PC-3 (cell line): Measurements from ENCODE around the gene ZSWIM1. TPM values are rescaled to one million over a fixed set of nuclear protein-coding genes. Genes with fewer than 3 reads are reported as not detected.

ENCODE experiments used
- ATAC-seq: fragments of 200-7000 bp; cut with Tn5 transposase; 2 replicates; pipeline ENCODE4 v1.9.1; 2020; ENCODE audit warnings: mild to moderate bottlenecking, moderate library complexity
- BruUV-seq: library from RNA; stranded (reverse); fragments of 400-500 nt; replicated peaks from 2 replicates; lab custom pipeline; 2021; lab: Mats Ljungman, UMichigan
- CTCF ChIA-PET: fragments of 300-600 bp; sonication (Branson Sonifier 250); formaldehyde crosslinking; loops from one replicate; lab custom pipeline; 2022; ENCODE audit warnings: antibody characterized with exemption; lab: Charles Lee
- POLR2A ChIA-PET: fragments of 300-600 bp; sonication (Branson Sonifier 250); formaldehyde crosslinking; loops from one replicate; lab custom pipeline; 2022; ENCODE audit warnings: antibody characterized with exemption; ENCODE audit not compliant: unreplicated experiment; lab: Charles Lee
- DNase-seq: peaks from one replicate; pipeline ENCODE4 v3.0.0-alpha.2; 2015
- H2AFZ ChIP-seq: fragments of 300-600 bp; sonication (generic); 2 replicates; pipeline ENCODE4 v1.6.0; 2016; ENCODE audit warnings: antibody characterized with exemption, low read length
- H3F3A ChIP-seq: fragments of 300-600 bp; sonication (generic); one replicate; pipeline ENCODE4 v1.6.0; 2017; ENCODE audit warnings: antibody characterized with exemption, low read length, control low read depth, mild to moderate bottlenecking; ENCODE audit not compliant: unreplicated experiment
- H3K27ac ChIP-seq: fragments of 300-600 bp; sonication (generic); 2 replicates; pipeline ENCODE4 v1.5.1; 2016; ENCODE audit warnings: mild to moderate bottlenecking, low read length
- H3K27me3 ChIP-seq: fragments of 300-600 bp; sonication (generic); 2 replicates; pipeline ENCODE4 v1.6.1; 2016; ENCODE audit warnings: low read length, mixed read lengths
- H3K36me3 ChIP-seq: fragments of 300-600 bp; sonication (generic); 2 replicates; pipeline ENCODE4 v1.6.1; 2016; ENCODE audit warnings: low read depth, mixed run types, low read length, mixed read lengths
- H3K4me1 ChIP-seq: fragments of 300-600 bp; sonication (generic); 2 replicates; pipeline ENCODE4 v1.5.1; 2016; ENCODE audit warnings: low read length; ENCODE audit not compliant: insufficient read depth
- H3K4me2 ChIP-seq: fragments of 300-600 bp; sonication (generic); 2 replicates; pipeline ENCODE4 v1.6.0; 2016; ENCODE audit warnings: low read length
- H3K4me3 ChIP-seq: fragments of 300-600 bp; sonication (generic); 2 replicates; pipeline ENCODE4 v1.5.1; 2016; ENCODE audit warnings: mild to moderate bottlenecking, low read length, mixed read lengths
- H3K79me2 ChIP-seq: fragments of 300-600 bp; sonication (generic); 2 replicates; pipeline ENCODE4 v1.6.1; 2017; ENCODE audit warnings: low read length, mixed read lengths
- H3K9ac ChIP-seq: fragments of 300-600 bp; sonication (generic); 2 replicates; pipeline ENCODE4 v1.6.0; 2016; ENCODE audit warnings: mild to moderate bottlenecking, low read length
- H3K9me2 ChIP-seq: fragments of 300-600 bp; sonication (generic); replicated peaks from 2 replicates; pipeline ENCODE4 v1.6.1; 2016; ENCODE audit warnings: mixed run types, low read length, mixed read lengths
- H3K9me3 ChIP-seq: fragments of 300-600 bp; sonication (generic); 2 replicates; pipeline ENCODE4 v1.6.1; 2016; ENCODE audit warnings: low read length, mixed read lengths
- H4K20me1 ChIP-seq: fragments of 300-600 bp; sonication (generic); 2 replicates; pipeline ENCODE4 v1.6.1; 2016; ENCODE audit warnings: low read length, mixed read lengths
- CTCF ChIP-seq: fragments of 300-600 bp; sonication (generic); conservative IDR thresholded peaks from 2 replicates; pipeline ENCODE4 v1.5.1; 2017; ENCODE audit warnings: antibody characterized with exemption, low read depth, mild to moderate bottlenecking, low read length
- EZH2 ChIP-seq: fragments of 300-600 bp; sonication (generic); IDR thresholded peaks from one replicate; pipeline ENCODE4 v1.6.1; 2017; ENCODE audit warnings: antibody characterized with exemption, mild to moderate bottlenecking, low read length; ENCODE audit not compliant: unreplicated experiment
- EZH2phosphoT487 ChIP-seq: fragments of 300-600 bp; sonication (generic); IDR thresholded peaks from 2 replicates; pipeline ENCODE4 v1.6.1; 2018; ENCODE audit warnings: mild to moderate bottlenecking, antibody characterized with exemption, low read length, borderline replicate concordance
- intact Hi-C: fragments of 100-400 bp; cut with micrococcal nuclease; formaldehyde crosslinking; loops from 2 replicates; pipeline ENCODE4 v1.9.0; 2023
- total RNA-seq: library from RNA; depleted of rRNA; stranded (reverse); fragments of >200 nt; gene quantifications from 2 replicates; pipeline ENCODE4 v1.2.3, GENCODE V29; 2014

ZSWIM1 gene
- total RNA-seq, 1 experiment from 2014 or later = 16.3 TPM

- BruUV-seq = TSS peak; percentile 58
- Histone ChIP-seq H3K9me3 (no peaks in the 10 kb centered on the region), H3F3A (no peaks in the 10 kb centered on the region), H3K27me3 (no peaks in the 10 kb centered on the region), H3K27ac (peak within 1 kb of the TSS; percentile 16), H3K4me2 (peak within 1 kb of the TSS; percentile 96), H3K4me3 (peak within 1 kb of the TSS; percentile 78), H3K36me3 (peaks cover 7% of the 10 kb centered on the region; the same call in 1 of the 2 replicates), H3K4me1 (peaks cover 23% of the 10 kb centered on the region), H3K9me2 (no peaks in the 10 kb centered on the region), H4K20me1 (no peaks in the 10 kb centered on the region), H3K79me2 (peaks cover 14% of the 10 kb centered on the region; the same call in 1 of the 2 replicates), H3K9ac (peak within 1 kb of the TSS; percentile 76), H2AFZ (peak within 1 kb of the TSS; percentile 89)
- no peak for TF ChIP-seq EZH2
- no peak for TF ChIP-seq EZH2phosphoT487
- TF ChIP-seq CTCF = peak; percentile 31
- ChIA-PET POLR2A (interaction anchor here (0.5 to 0.6 kb wide), 2 partner anchors 13 to 57 kb away, joined by 3 read pairs; partner anchors contain the start of gene SNX21), CTCF (interaction anchor here (0.6 to 1.0 kb wide), 3 partner anchors 55 to 79 kb away, joined by 3 to 4 read pairs (median 3); no protein-coding TSS in a partner anchor)
- ATAC-seq (peak; percentile 75), DNase-seq (peak; percentile 87)
- intact Hi-C loops = loop anchor here (5.0 kb wide), 1 partner anchor 79 kb away; the partner anchor contains the start of gene UBE2C
These were observed 10.3 kb downstream of the ZSWIM1 start, which contains the start of the genes CTSA and NEURL2 for GRCh38 chr20:45890985-45891983. Gene CTSA, plus strand, starts transcription at chr20:45891335. Its CDS starts 234 bp downstream, at chr20:45891569. Gene NEURL2, minus strand, starts transcription at chr20:45891208. Its CDS starts 217 bp downstream, at chr20:45890991.

GRCh38 chr20:45892049-45892825 lies 11.2 kb downstream of the ZSWIM1 start:
- Histone ChIP-seq H2AFZ (peak overlapping the region; percentile 89), H3K9me2 (no peaks in the 10 kb centered on the region), H4K20me1 (no peaks in the 10 kb centered on the region), H3K4me2 (peak overlapping the region; percentile 96), H3K27ac (no peak overlapping the region), H3K4me3 (peak overlapping the region; percentile 78), H3K9me3 (no peaks in the 10 kb centered on the region), H3F3A (no peaks in the 10 kb centered on the region), H3K4me1 (peaks cover 23% of the 10 kb centered on the region), H3K27me3 (no peaks in the 10 kb centered on the region), H3K36me3 (peaks cover 15% of the 10 kb centered on the region; the same call in 1 of the 2 replicates), H3K9ac (peak overlapping the region; percentile 76), H3K79me2 (0 out of 2 replicates have a peak, but pooled peaks cover 10% of the 10 kb centered on the region)
- ChIA-PET CTCF (interaction anchor here (0.6 to 1.0 kb wide), 4 partner anchors 66 to 79 kb away, joined by 3 read pairs; no protein-coding TSS in a partner anchor), POLR2A (interaction anchor here (0.5 to 0.6 kb wide), 2 partner anchors 12 to 27 kb away, joined by 3 to 4 read pairs; no protein-coding TSS in a partner anchor)
- BruUV-seq = no TSS peak
- TF ChIP-seq CTCF = peak; percentile 57
- no peak for TF ChIP-seq EZH2phosphoT487
- ATAC-seq (peak; percentile 63), DNase-seq (peak; percentile 55)
- intact Hi-C loops = loop anchor here (5.0 kb wide), 1 partner anchor 80 kb away; the partner anchor contains the start of gene UBE2C
